ENCODE data around the gene PIGO. TPM values are rescaled to one million over a fixed set of nuclear protein-coding genes. Genes with fewer than 3 reads are reported as not detected.

PIGO gene
- total RNA-seq, 2 donors from 2014 or later: 29.9 to 30.7 TPM

DNA sequence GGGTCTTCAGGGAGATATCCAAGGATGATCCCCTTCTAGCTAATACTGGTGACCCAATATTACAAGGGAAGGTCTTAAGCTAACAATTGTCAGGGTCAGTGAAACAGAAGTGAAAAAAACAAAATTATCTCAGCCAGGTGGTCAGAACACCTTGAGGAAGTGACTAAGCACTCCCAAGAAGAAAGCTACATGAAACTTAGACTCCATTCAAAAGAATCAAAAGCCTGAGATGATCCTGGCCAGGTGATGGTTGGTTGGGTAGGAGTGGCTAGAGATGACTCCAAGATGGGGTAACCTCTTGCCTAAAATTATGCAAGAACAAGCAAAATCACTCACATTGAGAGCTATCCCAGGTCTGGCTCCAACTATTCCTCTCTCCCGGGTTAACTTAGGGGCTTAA lies 29.3 kb downstream of the PIGO start:
- TF ChIP-seq POLR2A (IDR thresholded peaks at IDR 0.05) (no peak), POLR2AphosphoS5 (IDR thresholded peaks at IDR 0.05) (no peak), CTCF (IDR thresholded peaks at IDR 0.05) (no peak)
- H3K36me3 ChIP-seq: peaks cover 30 to 58% of the 10 kb centered on the region in 2 donors
- no peaks in the 10 kb centered on the region for H3K27me3 ChIP-seq (replicated peaks; ENCODE audit: insufficient read depth)
- intact Hi-C loops (cut with DNase I): no loop called here
- no peaks in the 10 kb centered on the region for H3K9me3 ChIP-seq
- no peak overlapping the region for H3K27ac ChIP-seq
- 93% methylated on average over 1 of the region's 1 CpG for WGBS
- no peak overlapping the region for H3K4me3 ChIP-seq
- H3K4me1 ChIP-seq (replicated peaks): peaks cover 10% of the 10 kb centered on the region
- no peak for DNase-seq (ENCODE audit: low spot score)

DNA sequence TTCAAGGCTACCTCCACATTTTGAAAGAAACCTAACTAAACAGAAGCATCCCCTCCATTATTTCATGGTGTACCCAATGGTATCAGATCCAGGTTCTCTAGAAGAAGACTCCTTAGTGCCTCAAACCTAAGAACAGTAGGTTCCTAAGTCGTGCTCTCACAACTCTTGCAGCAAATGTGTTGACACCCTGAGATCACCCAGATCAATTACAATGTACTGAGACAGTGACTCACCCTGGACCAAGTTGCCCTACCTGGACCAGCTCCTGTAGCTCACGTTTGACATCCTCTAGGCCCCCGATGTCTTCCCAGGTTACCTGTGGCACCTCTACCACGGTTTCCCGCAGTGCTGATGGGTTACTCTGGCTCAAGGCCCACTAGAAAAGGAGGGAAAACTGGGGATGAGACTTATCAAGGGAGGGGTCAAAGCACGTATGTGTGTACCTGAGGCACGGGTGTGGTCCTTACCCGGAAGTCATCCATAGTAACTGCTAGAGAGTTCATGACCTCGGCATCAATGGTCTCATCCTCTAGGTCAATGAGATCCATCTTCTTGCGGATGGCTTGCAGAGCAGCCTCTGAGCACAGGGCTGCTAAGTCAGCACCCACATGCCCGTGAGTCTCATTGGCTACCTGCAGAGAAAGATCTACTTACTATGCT lies 35.7 kb downstream of the PIGO start:
- no peaks in the 10 kb centered on the region for H3K4me1 ChIP-seq (replicated peaks)
- peaks cover 59 to 93% of the 10 kb centered on the region in 2 donors for H3K36me3 ChIP-seq
- no peak overlapping the region for H3K4me3 ChIP-seq
- WGBS: 97% methylated on average over 11 of the region's 11 CpGs
- no peak for TF ChIP-seq POLR2A (IDR thresholded peaks at IDR 0.05)
- no peak for TF ChIP-seq POLR2AphosphoS5 (IDR thresholded peaks at IDR 0.05)
- no peak overlapping the region for H3K27ac ChIP-seq
- H3K27me3 ChIP-seq (replicated peaks; ENCODE audit: insufficient read depth): no peaks in the 10 kb centered on the region
- intact Hi-C loops (cut with DNase I): no loop called here
- DNase-seq (ENCODE audit: low spot score): no peak
- H3K9me3 ChIP-seq: no peaks in the 10 kb centered on the region

DNA sequence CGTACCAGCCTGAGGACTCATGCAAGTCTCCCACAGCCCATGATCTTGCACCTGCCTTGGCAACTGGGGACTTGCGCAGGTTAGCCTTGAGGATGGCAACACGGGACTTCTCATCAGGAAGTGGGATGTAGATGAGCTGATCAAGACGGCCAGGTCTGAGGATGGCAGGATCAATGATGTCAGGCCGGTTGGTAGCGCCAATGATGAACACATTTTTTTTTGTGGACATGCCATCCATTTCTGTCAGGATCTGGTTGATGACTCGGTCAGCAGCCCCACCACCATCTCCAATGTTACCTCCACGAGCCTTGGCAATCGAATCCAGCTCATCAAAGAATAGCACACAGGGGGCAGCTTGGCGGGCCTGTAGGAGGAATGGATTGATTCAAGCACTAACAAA lies 37.0 kb downstream of the PIGO start:
- no peak for DNase-seq (ENCODE audit: low spot score)
- peaks cover 51 to 81% of the 10 kb centered on the region in 2 donors for H3K36me3 ChIP-seq
- TF ChIP-seq POLR2A (IDR thresholded peaks at IDR 0.05): no peak
- TF ChIP-seq POLR2AphosphoS5 (IDR thresholded peaks at IDR 0.05): no peak
- no peak for TF ChIP-seq CTCF (IDR thresholded peaks at IDR 0.05)
- H3K27me3 ChIP-seq (replicated peaks; ENCODE audit: insufficient read depth): no peaks in the 10 kb centered on the region
- H3K4me1 ChIP-seq (replicated peaks): no peaks in the 10 kb centered on the region
- no peaks in the 10 kb centered on the region for H3K9me3 ChIP-seq
- intact Hi-C loops (cut with DNase I): no loop called here
- no peak overlapping the region for H3K4me3 ChIP-seq
- WGBS: 89% methylated on average over 10 of the region's 10 CpGs
- no peak overlapping the region for H3K27ac ChIP-seq

DNA sequence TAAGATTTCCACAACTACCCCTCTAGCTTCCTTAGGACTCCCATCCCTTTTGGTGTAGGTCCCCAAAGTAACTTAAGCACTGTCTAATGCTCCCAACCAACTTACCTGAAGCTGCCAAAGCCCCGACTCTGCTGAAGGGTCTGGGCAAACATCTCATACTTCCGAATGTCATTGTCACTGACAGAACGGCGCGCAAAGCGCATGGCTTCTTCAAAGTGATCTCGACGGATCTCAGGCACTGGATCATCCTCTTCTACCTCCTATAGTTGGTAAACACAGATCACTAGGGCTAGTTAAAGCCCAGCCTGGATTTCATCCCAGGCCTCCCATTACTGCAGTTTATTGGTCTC lies 39.1 kb downstream of the PIGO start:
- Histone ChIP-seq H3K36me3 (peaks cover 37 to 60% of the 10 kb centered on the region in 2 donors), H3K9me3 (no peaks in the 10 kb centered on the region), H3K4me1 (replicated peaks) (no peaks in the 10 kb centered on the region), H3K4me3 (no peak overlapping the region), H3K27ac (no peak overlapping the region), H3K27me3 (replicated peaks; ENCODE audit: insufficient read depth) (no peaks in the 10 kb centered on the region)
- intact Hi-C loops (cut with DNase I): no loop called here
- no peak for DNase-seq (ENCODE audit: low spot score)
- 94% methylated on average over 8 of the region's 8 CpGs for WGBS
- no peak for TF ChIP-seq POLR2A (IDR thresholded peaks at IDR 0.05)
- no peak for TF ChIP-seq POLR2AphosphoS5 (IDR thresholded peaks at IDR 0.05)
- TF ChIP-seq CTCF (IDR thresholded peaks at IDR 0.05): no peak

GRCh38 chr9:35056571-35057270 lies 39.7 kb downstream of the PIGO start:
- WGBS: 92% methylated on average over 9 of the region's 9 CpGs
- DNase-seq (ENCODE audit: low spot score): no peak
- H3K4me1 ChIP-seq (replicated peaks): no peaks in the 10 kb centered on the region
- H3K36me3 ChIP-seq: peaks cover 32 to 55% of the 10 kb centered on the region in 2 donors
- no peak overlapping the region for H3K4me3 ChIP-seq
- no peaks in the 10 kb centered on the region for H3K9me3 ChIP-seq
- no peaks in the 10 kb centered on the region for H3K27me3 ChIP-seq (replicated peaks; ENCODE audit: insufficient read depth)
- intact Hi-C loops (cut with DNase I): no loop called here
- no peak overlapping the region for H3K27ac ChIP-seq
- no peak for TF ChIP-seq POLR2AphosphoS5 (IDR thresholded peaks at IDR 0.05)
- no peak for TF ChIP-seq POLR2A (IDR thresholded peaks at IDR 0.05)
- no peak for TF ChIP-seq CTCF (IDR thresholded peaks at IDR 0.05)
